ENCODE measurements around the gene SIPA1. TPM values are rescaled to one million over a fixed set of nuclear protein-coding genes. Genes with fewer than 3 reads are reported as not detected.

SIPA1 gene
- total and polyA plus RNA-seq, 12 donors = 11.8 to 85.9 (median 21.2) TPM

- ATAC-seq = no peak
- no peaks in the 10 kb centered on the region for H3K27me3 ChIP-seq
- no peak overlapping the region for H3K27ac ChIP-seq
- H3K4me1 ChIP-seq = peaks cover 0 to 11% (median 7%) of the 10 kb centered on the region in 9 donors
- TF ChIP-seq CTCF (IDR thresholded peaks at IDR 0.05) = no peak
- intact Hi-C loops (cut with DNase I) = loop anchor here in 3 of 10 donors (10.0 kb wide), 3 partner anchors 82 to 362 kb away; no protein-coding TSS in a partner anchor
- peaks cover 4 to 100% (median 82%) of the 10 kb centered on the region in 9 donors for H3K36me3 ChIP-seq
- no peaks in the 10 kb centered on the region for H3K9me3 ChIP-seq
- DNase-seq = no peak
- no peak overlapping the region for H3K4me3 ChIP-seq
- 91 to 93% methylated on average over 14 of the region's 14 CpGs for WGBS, 2 donors
Observed at GRCh38 chr11:65623177-65623576, 14.7 kb upstream of the SIPA1 start.

GRCh38 chr11:65623852-65624616 is 13.9 kb upstream of the SIPA1 start:
- no peak for DNase-seq
- WGBS, 2 donors = 93 to 96% methylated on average over 25 of the region's 25 CpGs

GRCh38 chr11:65624931-65625627 is 12.8 kb upstream of the SIPA1 start:
- ATAC-seq = no peak
- intact Hi-C loops (cut with DNase I) = loop anchor here in 5 of 10 donors (5.0 to 10.0 kb wide), 5 partner anchors 80 to 360 kb away; no protein-coding TSS in a partner anchor
- WGBS, 2 donors = 85% methylated on average over 30 of the region's 30 CpGs
- no peak for DNase-seq
- Histone ChIP-seq H3K9me3 (no peaks in the 10 kb centered on the region), H3K27ac (no peak overlapping the region), H3K4me1 (peaks cover 0 to 16% (median 7%) of the 10 kb centered on the region in 9 donors), H3K36me3 (peaks cover 0 to 100% (median 82%) of the 10 kb centered on the region in 9 donors), H3K4me3 (no peak overlapping the region), H3K27me3 (no peaks in the 10 kb centered on the region)
- no peak for TF ChIP-seq CTCF (IDR thresholded peaks at IDR 0.05)

More at GRCh38 chr11:65623852-65624616, 13.9 kb upstream of the SIPA1 start:
- TF ChIP-seq CTCF (IDR thresholded peaks at IDR 0.05) = no peak
- no peak for ATAC-seq
- no peaks in the 10 kb centered on the region for H3K27me3 ChIP-seq
- H3K9me3 ChIP-seq = no peaks in the 10 kb centered on the region
- peaks cover 0 to 11% (median 7%) of the 10 kb centered on the region in 9 donors for H3K4me1 ChIP-seq
- H3K4me3 ChIP-seq = no peak overlapping the region
- intact Hi-C loops (cut with DNase I) = loop anchor here in 3 of 10 donors (10.0 kb wide), 3 partner anchors 81 to 361 kb away; no protein-coding TSS in a partner anchor
- H3K36me3 ChIP-seq = peaks cover 0 to 100% (median 82%) of the 10 kb centered on the region in 9 donors
- H3K27ac ChIP-seq = no peak overlapping the region

- ATAC-seq (peak; percentile 51 to 84 (median 78)), DNase-seq (peak; percentile 54 to 69)
- peaks cover 0 to 100% (median 82%) of the 10 kb centered on the region in 9 donors for H3K36me3 ChIP-seq
- H3K4me3 ChIP-seq = no peak overlapping the region
- peak; percentile 54 to 75 (median 69) for TF ChIP-seq CTCF (IDR thresholded peaks at IDR 0.05)
- no peaks in the 10 kb centered on the region for H3K9me3 ChIP-seq
- WGBS, 2 donors = 66 to 70% methylated on average over 30 of the region's 30 CpGs
- peak overlapping the region in 1 of 10 donors; percentile 9 for H3K27ac ChIP-seq
- intact Hi-C loops (cut with DNase I) = loop anchor here in 5 of 10 donors (5.0 to 10.0 kb wide), 5 partner anchors 79 to 359 kb away; no protein-coding TSS in a partner anchor
- H3K4me1 ChIP-seq = peaks cover 0 to 22% (median 7%) of the 10 kb centered on the region in 9 donors
- no peaks in the 10 kb centered on the region for H3K27me3 ChIP-seq
Observed at GRCh38 chr11:65625628-65626342, 12.1 kb upstream of the SIPA1 start.
